Effector CD8-positive, alpha-beta T cell (primary cell): ENCODE results near the gene PREX1.

Experiments
- DNase-seq: peaks from one replicate; lab custom pipeline; 2025; lab: John Stamatoyannopoulos, UW

The PREX1 gene

GRCh38 chr20:48751871-48752270 is 75.9 kb downstream of the PREX1 start:
- DNase-seq: no peak

GRCh38 chr20:48750941-48751635 is 76.7 kb downstream of the PREX1 start:
- DNase-seq: no peak

- no peak for DNase-seq
These were observed 77.4 kb downstream of the PREX1 start for GRCh38 chr20:48750376-48750775.

- no peak for DNase-seq
These were observed 78.4 kb downstream of the PREX1 start for GRCh38 chr20:48749437-48749836.

DNA sequence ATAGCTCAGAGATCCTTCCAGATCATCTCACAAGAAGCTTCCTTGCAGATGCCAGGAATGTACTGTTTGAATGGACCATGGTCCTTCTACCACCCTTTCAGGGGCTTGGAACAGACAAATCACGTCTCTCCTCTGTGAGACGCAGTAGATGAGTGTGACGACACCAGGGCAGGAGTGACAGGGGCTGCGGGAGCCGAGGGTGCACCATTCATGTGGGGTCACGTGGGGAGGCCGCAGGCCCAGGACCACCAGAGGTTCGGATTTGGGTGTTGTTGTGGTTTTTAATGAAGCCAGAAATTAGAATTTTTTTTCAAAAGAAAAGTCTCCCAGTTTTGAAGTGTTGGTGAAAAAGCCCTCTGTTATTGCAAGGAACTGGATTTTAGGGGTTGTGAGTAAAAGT is 79.2 kb downstream of the PREX1 start:
- DNase-seq: no peak

GRCh38 chr20:48747840-48748414 is 79.9 kb downstream of the PREX1 start:
- DNase-seq: no peak

DNA sequence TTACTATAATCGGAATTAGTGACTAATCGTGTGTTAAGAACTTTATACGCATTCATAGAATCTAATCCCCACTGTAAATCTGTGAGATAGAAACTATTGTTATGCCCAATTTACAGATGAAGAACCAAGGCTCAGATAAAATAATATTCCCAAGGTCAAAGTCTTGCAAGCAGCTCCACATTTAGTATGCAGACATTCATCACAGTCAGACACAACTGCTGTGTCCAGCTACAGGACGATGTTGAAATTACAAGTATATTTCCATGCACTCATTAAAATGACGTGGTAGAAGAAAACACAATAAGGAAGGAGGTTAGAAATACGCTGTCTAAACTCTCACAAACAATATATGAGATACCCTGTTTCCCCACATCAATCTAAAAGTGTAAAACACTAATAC is 82.5 kb downstream of the PREX1 start:
- no peak for DNase-seq

- DNase-seq: no peak
These were observed 83.3 kb downstream of the PREX1 start for GRCh38 chr20:48744515-48744914.

- no peak for DNase-seq
These were observed 84.0 kb downstream of the PREX1 start for GRCh38 chr20:48743807-48744206.

GRCh38 chr20:48742912-48743680 is 84.7 kb downstream of the PREX1 start:
- no peak for DNase-seq

GRCh38 chr20:48742233-48742632 is 85.6 kb downstream of the PREX1 start:
- no peak for DNase-seq

DNA sequence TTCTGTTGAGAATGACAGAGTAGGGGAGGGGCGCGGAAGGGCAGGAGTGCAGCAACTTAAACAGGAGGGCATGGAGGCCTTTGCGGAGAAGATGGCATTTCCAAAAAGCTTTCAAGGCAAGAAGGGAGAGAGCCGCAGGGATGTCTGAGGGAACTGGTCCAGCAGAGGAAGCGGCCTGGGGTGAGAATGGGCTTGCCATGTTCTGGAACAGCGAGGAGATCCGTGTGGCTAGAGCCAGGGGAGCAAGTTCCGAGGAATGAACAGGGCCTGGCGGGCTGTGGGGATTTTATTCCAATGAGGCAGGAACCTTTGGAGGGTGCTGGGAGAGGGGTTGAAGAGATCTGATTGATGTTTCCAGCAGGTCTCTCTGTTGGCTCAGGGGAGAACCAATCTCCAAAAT is 86.1 kb downstream of the PREX1 start:
- no peak for DNase-seq

DNA sequence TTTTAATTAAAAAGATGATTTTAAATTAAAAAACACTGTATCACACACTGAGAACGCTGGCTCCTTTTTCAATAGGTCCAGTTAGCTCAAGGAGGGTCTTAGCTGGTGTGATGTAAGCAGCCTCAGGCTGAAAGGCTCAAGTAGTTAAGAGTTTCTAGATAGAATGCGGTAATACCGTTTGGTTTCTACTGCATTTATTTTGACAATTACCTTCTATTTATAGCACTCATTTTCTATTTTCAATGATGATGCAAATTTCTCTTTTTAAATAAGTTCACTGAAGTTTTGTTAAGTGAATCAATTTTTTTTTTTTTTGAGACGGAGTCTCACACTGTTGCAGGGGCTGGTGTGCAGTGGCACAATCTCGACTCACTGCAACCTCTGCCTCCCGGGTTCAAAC is 87.1 kb downstream of the PREX1 start:
- no peak for DNase-seq

GRCh38 chr20:48740292-48740649 is 87.5 kb downstream of the PREX1 start:
- DNase-seq: no peak

DNA sequence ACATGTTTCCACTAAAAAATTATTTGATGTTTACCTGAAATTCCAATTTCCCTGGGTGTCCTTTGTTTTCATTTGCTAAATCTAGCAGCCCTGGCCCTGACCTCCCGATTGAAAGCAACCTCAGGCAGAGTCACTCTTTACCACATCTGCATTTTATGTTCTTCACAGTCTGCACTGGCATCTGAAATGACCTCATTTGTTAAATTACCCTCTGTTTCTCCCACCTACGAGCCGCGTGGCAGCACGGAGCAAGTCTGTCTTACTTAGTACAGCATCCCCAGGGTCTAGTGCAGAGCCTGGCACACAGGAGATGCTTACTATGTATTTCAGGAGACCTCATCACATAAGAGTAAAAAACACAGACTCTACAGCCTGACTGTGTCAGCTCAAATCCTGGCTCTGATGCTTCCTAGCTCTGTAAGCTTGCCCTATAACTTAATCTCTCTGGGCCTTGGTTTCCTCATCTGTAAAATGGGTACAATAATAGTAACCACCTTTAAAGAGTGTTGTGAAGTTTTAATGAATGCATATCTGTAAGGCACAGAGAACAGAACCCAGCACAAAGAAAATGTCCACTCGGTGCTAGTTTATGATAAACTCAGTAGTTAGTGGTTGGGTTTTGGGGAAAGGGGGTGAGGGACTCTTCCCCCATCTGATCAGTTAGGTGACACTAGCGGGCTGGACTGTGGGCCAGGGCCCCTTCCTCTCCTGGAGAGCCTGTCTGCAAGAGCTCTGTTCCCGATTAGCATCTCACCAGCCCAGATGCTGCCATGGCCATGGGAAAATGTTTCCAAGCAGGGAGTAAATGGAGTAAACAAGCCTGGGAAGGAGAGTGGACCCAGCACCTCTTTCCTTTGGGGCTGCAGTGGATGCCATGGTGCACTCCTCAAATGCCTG is 88.2 kb downstream of the PREX1 start:
- no peak for DNase-seq

DNA sequence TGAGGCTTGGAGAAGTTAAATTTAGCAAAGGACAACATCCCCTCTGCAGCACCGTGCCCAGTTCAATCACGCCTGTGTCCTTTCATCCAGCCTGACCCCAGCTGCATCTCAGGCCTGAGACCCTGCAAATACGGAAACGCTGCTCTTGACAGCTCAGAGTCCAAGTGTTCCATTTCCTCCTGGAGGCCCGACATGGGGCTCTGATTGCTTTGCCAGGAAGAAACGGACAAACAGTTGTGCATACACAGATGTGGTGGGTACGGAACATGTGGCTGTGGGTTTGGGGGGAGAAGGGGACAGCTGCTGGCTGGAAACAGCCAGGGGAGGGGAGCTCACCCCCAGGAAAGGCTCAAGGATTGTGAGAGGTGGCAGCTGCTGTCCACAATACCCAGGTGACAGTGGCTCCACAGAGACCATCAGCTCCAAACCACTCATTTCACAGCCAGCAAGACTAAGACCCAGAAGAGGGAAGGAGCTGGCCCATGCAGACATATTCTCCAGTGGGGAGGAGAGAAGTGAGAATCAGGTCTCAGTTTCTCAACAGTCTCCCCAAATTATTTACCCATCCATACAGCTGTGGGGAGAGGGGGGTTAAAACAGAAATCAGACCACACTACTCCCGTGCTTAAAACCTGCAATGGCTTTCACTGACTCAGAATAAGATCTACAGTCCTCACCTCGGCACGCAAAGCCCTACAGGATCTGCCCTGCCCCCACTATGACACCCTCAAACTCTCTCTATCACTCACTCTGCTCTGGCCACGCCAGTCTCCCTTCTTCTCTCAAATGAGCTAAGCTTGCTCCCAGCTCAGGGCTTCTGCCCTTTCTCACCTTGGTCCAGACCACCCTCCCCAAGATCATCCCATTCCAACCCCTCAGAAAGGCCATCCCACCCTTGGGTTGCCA is 89.1 kb downstream of the PREX1 start:
- no peak for DNase-seq

DNA sequence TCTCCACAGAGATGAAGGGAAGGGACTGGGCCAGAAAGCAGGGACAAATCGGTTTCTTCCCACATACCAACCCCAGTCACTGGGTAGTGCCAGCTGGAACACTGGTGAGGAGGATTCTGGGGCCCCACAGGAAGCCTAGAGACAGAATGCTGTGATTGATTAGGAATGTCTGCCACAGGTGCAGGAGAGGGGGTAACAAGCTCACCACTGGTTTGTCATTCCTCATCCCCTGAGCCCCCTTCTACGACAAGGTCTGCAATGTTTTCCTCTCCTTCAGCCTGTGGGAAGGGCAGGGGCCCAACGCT is 89.8 kb downstream of the PREX1 start:
- no peak for DNase-seq

GRCh38 chr20:48737434-48738093 is 90.2 kb downstream of the PREX1 start:
- no peak for DNase-seq

DNA sequence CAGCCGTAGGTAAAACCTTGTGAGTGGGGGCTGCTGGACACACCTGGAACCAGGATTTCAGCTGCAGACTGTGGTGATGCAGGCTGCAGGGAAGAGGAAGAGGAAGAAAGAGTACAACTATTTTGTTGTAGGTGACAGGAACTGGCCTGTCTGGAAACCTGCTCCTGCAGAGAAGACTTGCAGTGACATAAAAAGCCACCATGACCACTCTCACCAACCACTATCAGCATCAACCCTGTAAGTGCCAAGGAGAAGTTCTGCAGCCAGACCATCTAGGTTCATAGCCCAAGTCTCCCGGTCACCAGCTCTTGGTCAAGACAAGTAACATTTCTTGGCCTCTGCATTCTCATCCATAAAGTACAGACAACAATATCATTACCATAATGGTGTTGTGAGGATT is 91.2 kb downstream of the PREX1 start:
- DNase-seq: no peak

DNA sequence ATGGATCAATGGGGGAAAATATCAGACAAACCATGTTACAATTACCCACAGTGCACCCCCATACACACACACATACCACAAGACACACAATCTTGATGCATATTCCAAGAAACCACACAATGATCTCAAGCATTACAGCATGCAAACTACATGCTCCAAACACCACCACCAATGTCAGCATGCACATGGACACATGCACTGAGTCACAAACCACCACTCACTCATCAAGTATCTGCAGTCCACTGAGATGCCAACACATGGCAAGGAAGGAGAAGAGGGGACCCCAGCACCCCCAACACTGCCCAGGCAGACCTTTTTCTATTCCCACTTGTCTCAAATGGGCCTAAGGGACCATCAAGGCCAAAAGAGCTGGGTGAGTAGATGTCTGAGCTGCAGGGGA is 91.6 kb downstream of the PREX1 start:
- DNase-seq: no peak

GRCh38 chr20:48735112-48735511 is 92.7 kb downstream of the PREX1 start:
- no peak for DNase-seq
